Forelimb muscle (tissue), 1 donor: ENCODE results near the gene ACOXL. TPM values are rescaled to one million over a fixed set of nuclear protein-coding genes. Genes with fewer than 3 reads are reported as not detected.
"Not testable (repeated sequence)": the region's sequence is repeated elsewhere in the genome, so short reads cannot be mapped to it uniquely, and the experiment has no call there.

Source experiments
- DNase-seq: peaks from one replicate; pipeline ENCODE4 v3.0.0-alpha.2; 2013; ENCODE audit warnings: low read depth
- polyA plus RNA-seq: library from polyadenylated mRNA; unstranded; fragments of 120-200 nt; gene quantifications from one replicate; pipeline ENCODE4 v1.2.1, GENCODE V29; 2013; ENCODE audit not compliant: insufficient read length

ACOXL gene
- polyA plus RNA-seq, 1 donor: 0.11 TPM

- not testable (repeated sequence) for DNase-seq
Measured at GRCh38 chr2:110855841-110856240, 123.5 kb downstream of the ACOXL start.

GRCh38 chr2:110858135-110858725 lies 125.9 kb downstream of the ACOXL start:
- DNase-seq: no peak

- no peak for DNase-seq
Measured at GRCh38 chr2:110858993-110859701, 126.8 kb downstream of the ACOXL start.

- no peak for DNase-seq
Measured at GRCh38 chr2:110860630-110861029, 128.3 kb downstream of the ACOXL start.

GRCh38 chr2:110861616-110862260 lies 129.4 kb downstream of the ACOXL start:
- no peak for DNase-seq

- DNase-seq: no peak
Measured at GRCh38 chr2:110863726-110864125, 131.4 kb downstream of the ACOXL start.

GRCh38 chr2:110864176-110864575 lies 131.8 kb downstream of the ACOXL start:
- DNase-seq: no peak

GRCh38 chr2:110864731-110865130 lies 132.4 kb downstream of the ACOXL start:
- DNase-seq: no peak

GRCh38 chr2:110865188-110865587 lies 132.8 kb downstream of the ACOXL start:
- DNase-seq: no peak

GRCh38 chr2:110866045-110866444 lies 133.7 kb downstream of the ACOXL start:
- DNase-seq: no peak

- no peak for DNase-seq
Measured at GRCh38 chr2:110866466-110866865, 134.1 kb downstream of the ACOXL start.

GRCh38 chr2:110867078-110867477 lies 134.7 kb downstream of the ACOXL start:
- DNase-seq: no peak

- no peak for DNase-seq
Measured at GRCh38 chr2:110868971-110869370, 136.6 kb downstream of the ACOXL start.

- DNase-seq: no peak
Measured at GRCh38 chr2:110869472-110870446, 137.4 kb downstream of the ACOXL start.

- no peak for DNase-seq
Measured at GRCh38 chr2:110870545-110870944, 138.2 kb downstream of the ACOXL start.

- no peak for DNase-seq
Measured at GRCh38 chr2:110871637-110872036, 139.3 kb downstream of the ACOXL start.

- DNase-seq: no peak
Measured at GRCh38 chr2:110872521-110872920, 140.1 kb downstream of the ACOXL start.

GRCh38 chr2:110873056-110873502 lies 140.7 kb downstream of the ACOXL start:
- no peak for DNase-seq

GRCh38 chr2:110873597-110874452 lies 141.5 kb downstream of the ACOXL start:
- DNase-seq: no peak

- no peak for DNase-seq
Measured at GRCh38 chr2:110874453-110875383, 142.3 kb downstream of the ACOXL start.
